ENCODE measurements around the gene VPREB3. TPM values are rescaled to one million over a fixed set of nuclear protein-coding genes. Genes with fewer than 3 reads are reported as not detected.

The VPREB3 gene
- total RNA-seq, 2 donors from 2014 or later = not detected

DNA sequence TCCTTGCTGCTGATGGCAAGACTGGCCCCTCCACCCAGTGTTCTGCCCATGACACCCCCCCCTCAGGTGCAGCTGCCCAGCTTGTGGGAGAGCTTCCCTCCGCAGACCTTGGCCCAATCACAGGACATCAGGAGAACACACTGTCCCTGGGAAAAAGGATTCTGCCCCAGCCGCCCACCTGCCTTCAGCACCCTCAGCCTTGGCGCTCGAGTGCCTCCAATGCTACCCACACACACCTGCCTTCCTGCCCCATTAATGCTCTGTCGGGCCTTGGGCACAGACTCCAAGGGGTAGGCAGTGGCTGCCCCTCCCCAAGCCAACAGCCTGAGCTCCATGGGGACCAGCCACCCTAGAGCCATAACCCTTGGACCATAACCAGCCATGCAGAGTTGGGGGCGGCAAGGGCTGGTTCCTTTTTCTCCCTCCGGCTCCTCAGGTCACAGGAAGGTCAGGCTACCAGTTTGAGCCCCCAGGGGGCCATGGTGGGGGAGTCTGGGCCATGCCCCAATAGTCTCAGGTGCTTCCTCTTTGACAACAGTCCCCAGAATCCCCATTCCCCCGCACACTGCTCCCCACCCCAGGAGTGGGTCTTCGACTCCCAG is 2.0 kb downstream of the VPREB3 start:
- intact Hi-C loops (cut with DNase I) = no loop called here
- DNase-seq (no peak), ATAC-seq (no peak)
- TF ChIP-seq POLR2A (IDR thresholded peaks at IDR 0.05) = no peak
- Histone ChIP-seq H3K27me3 (no peaks in the 10 kb centered on the region), H3K36me3 (replicated peaks in 1 of 2; ENCODE audit: insufficient read depth in 1 of 2, low read depth in 2 of 2) (no peaks in the 10 kb centered on the region), H3K9me3 (no peaks in the 10 kb centered on the region), H3K4me1 (peaks cover 20% of the 10 kb centered on the region), H3K27ac (peak overlapping the region in 2 of 4 donors; percentile 91 to 93), H3K4me3 (no peak overlapping the region)
- WGBS, 2 donors = 78 to 91% methylated on average over 6 to 9 of the region's 9 CpGs

DNA sequence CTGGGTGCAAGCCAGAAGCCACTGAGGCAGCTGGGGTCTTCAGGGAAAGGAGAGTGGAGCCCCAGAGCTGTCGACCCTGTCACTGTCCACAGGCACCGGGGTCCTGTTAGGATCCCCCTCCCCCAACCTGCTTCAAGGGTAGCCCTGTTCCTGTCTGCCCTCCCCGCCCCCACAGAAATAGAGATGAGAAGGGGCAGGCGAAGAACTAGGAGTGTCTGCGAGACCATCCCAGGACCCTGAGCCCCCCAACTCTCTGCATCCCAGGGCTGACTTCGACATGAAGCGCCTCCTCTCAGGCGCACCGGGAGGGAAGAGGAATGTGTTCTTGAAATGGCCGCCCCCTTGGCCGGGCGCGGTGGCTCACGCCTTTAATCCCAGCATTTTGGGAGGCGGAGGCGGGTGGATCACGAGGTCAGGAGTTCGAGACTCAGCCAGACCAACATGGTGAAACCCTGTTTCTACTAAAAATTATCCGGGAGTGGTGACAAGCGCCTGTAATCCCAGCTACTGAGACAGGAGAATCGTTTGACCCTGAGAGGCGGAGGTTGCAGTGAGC is 2.7 kb downstream of the VPREB3 start:
- Histone ChIP-seq H3K27ac (peak overlapping the region; percentile 87 to 95 (median 92)), H3K4me1 (peaks cover 21% of the 10 kb centered on the region), H3K36me3 (replicated peaks in 1 of 2; ENCODE audit: insufficient read depth in 1 of 2, low read depth in 2 of 2) (no peaks in the 10 kb centered on the region), H3K4me3 (peak overlapping the region; percentile 45 to 53), H3K27me3 (no peaks in the 10 kb centered on the region), H3K9me3 (no peaks in the 10 kb centered on the region)
- DNase-seq (peak in 2 of 4 donors; percentile 42 to 53), ATAC-seq (peak; percentile 10)
- intact Hi-C loops (cut with DNase I) = no loop called here
- TF ChIP-seq, protein P1, sequence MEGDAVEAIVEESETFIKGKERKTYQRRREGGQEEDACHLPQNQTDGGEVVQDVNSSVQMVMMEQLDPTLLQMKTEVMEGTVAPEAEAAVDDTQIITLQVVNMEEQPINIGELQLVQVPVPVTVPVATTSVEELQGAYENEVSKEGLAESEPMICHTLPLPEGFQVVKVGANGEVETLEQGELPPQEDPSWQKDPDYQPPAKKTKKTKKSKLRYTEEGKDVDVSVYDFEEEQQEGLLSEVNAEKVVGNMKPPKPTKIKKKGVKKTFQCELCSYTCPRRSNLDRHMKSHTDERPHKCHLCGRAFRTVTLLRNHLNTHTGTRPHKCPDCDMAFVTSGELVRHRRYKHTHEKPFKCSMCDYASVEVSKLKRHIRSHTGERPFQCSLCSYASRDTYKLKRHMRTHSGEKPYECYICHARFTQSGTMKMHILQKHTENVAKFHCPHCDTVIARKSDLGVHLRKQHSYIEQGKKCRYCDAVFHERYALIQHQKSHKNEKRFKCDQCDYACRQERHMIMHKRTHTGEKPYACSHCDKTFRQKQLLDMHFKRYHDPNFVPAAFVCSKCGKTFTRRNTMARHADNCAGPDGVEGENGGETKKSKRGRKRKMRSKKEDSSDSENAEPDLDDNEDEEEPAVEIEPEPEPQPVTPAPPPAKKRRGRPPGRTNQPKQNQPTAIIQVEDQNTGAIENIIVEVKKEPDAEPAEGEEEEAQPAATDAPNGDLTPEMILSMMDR (IDR thresholded peaks at IDR 0.05) = no peak
- TF ChIP-seq POLR2A (IDR thresholded peaks at IDR 0.05) = no peak
- 15 to 22% methylated on average over 9 to 21 of the region's 22 CpGs for WGBS, 2 donors

DNA sequence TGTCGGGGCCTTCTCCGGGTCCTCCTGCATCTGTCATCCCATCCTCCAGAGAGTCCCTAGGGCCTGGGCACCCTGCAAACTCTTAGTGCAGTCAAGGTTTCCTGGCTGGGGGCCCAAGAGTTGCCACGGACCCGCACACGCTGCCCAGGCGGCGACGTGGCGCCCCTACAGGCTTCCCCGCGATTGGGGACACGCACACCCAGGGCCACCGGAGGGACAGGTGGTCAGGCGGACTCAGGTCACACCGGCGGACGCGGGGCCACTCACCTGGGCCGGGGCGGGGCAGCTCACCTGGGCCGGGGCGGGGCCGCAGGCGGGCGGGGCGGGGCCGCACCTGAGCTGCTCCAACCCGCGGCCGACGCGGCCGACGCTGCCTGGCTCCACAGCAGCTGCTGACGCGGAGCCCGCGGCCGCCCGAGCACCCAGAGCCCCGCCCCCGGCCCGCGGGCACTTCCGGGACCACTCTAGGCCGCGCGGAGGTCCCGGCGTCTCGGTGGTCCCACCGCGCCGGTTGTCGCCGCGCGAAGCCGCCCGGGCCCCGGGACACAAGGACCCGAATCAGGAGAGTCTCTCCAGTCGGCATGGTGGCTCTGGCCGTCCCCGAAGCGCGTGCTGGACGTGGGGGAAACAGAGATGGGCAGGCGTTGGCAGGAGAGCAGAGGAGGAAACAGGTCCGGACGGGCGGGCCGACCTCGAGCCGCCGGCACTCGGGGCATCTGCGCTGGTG is 3.3 kb downstream of the VPREB3 start, which contains the start of gene ZNF70:
Gene ZNF70, minus strand, starts transcription at position 399 of the 727 bp plus-strand sequence. CDS start 5,972 bp downstream, outside the sequence.
- peak; percentile 94 for ATAC-seq
- WGBS, 2 donors = 0 to 1% methylated on average over 2 to 78 of the region's 78 CpGs
- H3K36me3 ChIP-seq (replicated peaks in 1 of 2; ENCODE audit: insufficient read depth in 1 of 2, low read depth in 2 of 2) = no peaks in the 10 kb centered on the region
- peak within 1 kb of the TSS; percentile 87 to 95 (median 92) for H3K27ac ChIP-seq
- H3K4me3 ChIP-seq = peak within 1 kb of the TSS; percentile 45 to 53
- no peaks in the 10 kb centered on the region for H3K9me3 ChIP-seq
- peak; percentile 74 to 84 (median 82) for TF ChIP-seq POLR2A (IDR thresholded peaks at IDR 0.05)
- TF ChIP-seq, protein P1 (IDR thresholded peaks at IDR 0.05) = peak in 4 of 7 experiments; percentile 30 to 45 (median 39)
- intact Hi-C loops (cut with DNase I) = no loop called here
- DNase-seq = peak; percentile 93 to 96 (median 94)
- no peaks in the 10 kb centered on the region for H3K27me3 ChIP-seq
- H3K4me1 ChIP-seq = peaks cover 27% of the 10 kb centered on the region

DNA sequence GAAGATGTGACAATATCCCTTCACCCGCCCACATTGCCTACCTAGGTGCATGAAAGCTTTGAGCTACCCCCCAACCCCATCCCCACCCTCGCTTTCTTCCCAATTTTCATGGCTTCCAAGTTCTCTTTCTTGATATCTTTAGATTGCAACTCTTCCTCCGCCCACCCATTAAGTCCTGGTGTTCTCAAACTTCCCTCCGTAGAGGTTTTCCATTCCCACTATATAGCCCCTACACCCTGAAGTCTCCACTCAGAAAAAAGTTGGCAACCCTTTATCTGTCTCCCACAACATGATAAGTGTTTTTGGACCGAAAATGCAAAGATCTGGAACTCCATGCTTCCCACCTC is 3.9 kb downstream of the VPREB3 start:
- Histone ChIP-seq H3K4me3 (peak overlapping the region; percentile 15 to 42), H3K9me3 (no peaks in the 10 kb centered on the region), H3K27ac (peak overlapping the region; percentile 87 to 95 (median 92)), H3K4me1 (peaks cover 31% of the 10 kb centered on the region), H3K36me3 (replicated peaks in 1 of 2; ENCODE audit: insufficient read depth in 1 of 2, low read depth in 2 of 2) (no peaks in the 10 kb centered on the region), H3K27me3 (no peaks in the 10 kb centered on the region)
- TF ChIP-seq, protein P1 (IDR thresholded peaks at IDR 0.05) = no peak
- no peak for TF ChIP-seq POLR2A (IDR thresholded peaks at IDR 0.05)
- 17 to 24% methylated on average over 5 of the region's 5 CpGs for WGBS, 2 donors
- ATAC-seq = peak; percentile 1
- DNase-seq = no peak
- intact Hi-C loops (cut with DNase I) = no loop called here

DNA sequence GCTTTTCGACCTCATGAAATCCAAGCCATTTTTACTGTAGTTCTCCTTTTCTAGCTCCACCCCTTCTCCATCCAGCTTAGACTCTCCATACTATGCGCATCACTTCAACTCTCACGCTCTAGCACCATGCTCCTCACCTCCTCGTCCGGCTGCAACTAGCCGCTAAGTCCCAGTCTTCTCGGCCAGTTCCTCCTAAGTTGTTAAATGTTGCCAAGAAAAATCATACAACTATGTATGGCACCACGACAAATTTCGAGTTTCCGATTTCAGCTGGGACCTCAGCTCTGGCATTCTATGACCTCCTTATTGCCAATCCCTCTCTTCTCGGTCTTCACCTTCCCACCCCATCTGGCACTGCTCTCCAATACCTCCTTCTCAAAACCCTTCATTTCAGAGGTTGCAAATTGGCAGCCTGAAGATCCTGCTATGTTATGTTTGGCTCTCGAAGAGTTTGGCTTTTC is 4.4 kb downstream of the VPREB3 start:
- 33 to 38% methylated on average over 12 of the region's 12 CpGs for WGBS, 2 donors
- TF ChIP-seq, protein P1 (IDR thresholded peaks at IDR 0.05) = no peak
- no peak for TF ChIP-seq POLR2A (IDR thresholded peaks at IDR 0.05)
- H3K4me1 ChIP-seq = peaks cover 31% of the 10 kb centered on the region
- intact Hi-C loops (cut with DNase I) = no loop called here
- no peak for DNase-seq
- ATAC-seq = no peak
- peak overlapping the region; percentile 15 to 42 for H3K4me3 ChIP-seq
- H3K36me3 ChIP-seq (replicated peaks in 1 of 2; ENCODE audit: insufficient read depth in 1 of 2, low read depth in 2 of 2) = peaks cover 0 to 2% of the 10 kb centered on the region in 2 donors
- H3K9me3 ChIP-seq = no peaks in the 10 kb centered on the region
- no peaks in the 10 kb centered on the region for H3K27me3 ChIP-seq
- peak overlapping the region; percentile 87 to 95 (median 92) for H3K27ac ChIP-seq

All from body of pancreas (tissue), 4 donors.